GM21723 (cell line): ENCODE data around the gene LIPK.

Experiments
- ATAC-seq: cut with Tn5 transposase; IDR thresholded peaks from one replicate; pipeline ENCODE4 v1.9.1; 2021; ENCODE audit warnings: mild to moderate bottlenecking, moderate library complexity; ENCODE audit not compliant: unreplicated experiment

The LIPK gene

DNA sequence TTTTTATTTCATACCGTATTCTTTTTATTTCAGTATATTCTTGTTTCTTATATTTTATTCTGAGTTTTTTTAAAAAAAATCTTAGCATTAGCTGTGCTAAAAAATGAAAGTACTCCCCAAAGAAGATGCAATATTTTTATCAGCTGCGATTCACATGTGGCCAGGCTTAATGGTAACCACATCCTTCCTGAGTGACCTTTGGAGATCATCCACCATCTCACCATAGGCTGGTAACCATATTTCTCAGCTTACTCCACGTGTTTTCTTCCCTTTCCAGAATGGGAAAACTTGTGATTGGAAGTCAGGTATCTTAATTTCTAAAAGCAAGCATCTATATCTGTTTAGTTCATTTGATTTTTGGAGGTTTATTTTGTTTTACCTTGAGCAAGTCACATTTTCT is 77.7 kb downstream of the LIPK start:
- no peak for ATAC-seq

DNA sequence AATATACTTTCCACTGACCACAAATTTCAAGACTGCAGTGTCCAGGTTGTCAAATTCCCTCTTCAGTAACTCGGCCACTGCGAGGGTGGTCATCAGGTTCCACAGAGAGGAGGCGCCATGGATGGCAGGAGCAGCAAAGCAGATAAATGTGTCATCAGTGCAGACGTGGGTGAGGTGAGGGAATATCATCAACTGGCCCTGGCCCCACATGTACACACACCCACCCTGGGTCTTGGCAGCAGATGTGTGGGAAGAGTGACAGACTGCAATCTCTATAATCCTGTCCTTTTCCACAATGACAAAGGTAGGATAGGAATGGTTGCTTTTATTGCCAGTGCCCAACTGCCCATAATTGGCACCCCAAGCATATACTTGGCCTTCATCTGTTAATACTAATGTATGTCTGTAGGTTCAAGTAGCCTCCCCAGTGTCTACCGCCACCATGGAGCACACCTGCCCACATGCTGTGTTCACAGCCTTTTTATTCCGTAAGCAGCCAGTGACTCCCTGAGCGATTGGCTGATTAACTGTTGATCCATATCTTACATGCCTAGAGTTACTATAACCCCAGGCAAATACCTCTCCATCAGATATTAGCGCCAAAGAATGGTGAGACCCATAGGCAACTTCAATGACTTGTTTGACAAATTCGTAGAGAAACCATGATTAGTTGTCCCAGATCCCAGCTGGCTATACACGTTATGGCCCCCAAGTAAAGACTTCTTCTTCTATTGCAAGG is 80.2 kb downstream of the LIPK start:
- ATAC-seq: no peak

DNA sequence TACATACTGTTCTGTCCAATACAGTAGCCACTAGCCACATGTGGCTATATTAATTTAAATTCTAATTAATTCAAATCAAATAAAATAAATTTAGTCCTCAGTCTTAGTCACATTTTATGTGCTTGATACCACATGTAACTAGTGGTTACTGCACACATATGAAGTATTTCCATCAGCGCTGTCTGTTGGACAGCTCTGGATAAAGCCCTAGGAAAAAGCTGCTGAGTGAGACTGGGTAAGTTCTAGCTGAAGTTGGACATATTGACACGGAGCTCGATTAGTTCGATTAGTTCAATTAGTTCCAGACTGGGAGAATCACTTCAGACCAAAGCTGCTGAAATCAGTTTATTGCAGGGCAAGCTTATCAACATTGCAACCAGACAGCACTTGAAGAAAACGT is 81.4 kb downstream of the LIPK start:
- no peak for ATAC-seq

DNA sequence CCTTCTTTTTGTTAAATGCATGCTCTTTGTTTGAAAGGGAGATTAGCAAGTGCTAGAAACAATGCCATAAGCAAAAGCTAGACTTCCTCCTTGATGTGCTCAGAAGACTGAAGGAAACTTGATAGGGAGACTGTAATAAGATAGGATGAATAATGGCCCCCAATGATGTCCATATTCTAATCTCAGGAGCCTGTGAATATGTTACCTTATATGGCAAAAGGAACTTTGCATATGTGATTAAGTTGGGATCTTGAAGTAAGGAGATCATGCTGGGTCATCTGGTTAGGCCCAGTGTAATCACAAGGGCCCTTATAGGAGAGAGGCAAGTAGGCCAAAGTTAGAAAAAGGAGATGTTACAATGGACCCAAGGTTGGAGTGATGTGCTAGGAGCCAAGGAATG is 82.9 kb downstream of the LIPK start:
- ATAC-seq: no peak

DNA sequence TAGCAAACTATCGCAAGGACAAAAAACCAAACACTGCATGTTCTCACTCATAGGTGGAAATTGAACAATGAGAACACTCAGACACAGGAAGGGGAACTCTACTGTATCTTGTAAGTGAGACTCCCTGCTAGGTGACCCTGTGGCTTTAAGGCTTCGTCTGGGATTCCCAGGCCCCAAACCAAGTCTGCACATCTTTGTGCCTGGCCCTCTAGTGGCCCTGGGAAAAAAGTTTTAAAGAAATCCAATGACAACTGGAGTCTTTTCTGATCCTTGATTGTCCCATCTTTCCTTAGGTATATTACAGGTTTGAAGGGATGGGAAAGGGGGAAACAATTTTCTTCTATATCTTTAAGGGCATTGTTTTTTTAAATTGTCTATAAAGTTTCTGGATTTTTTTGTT is 85.9 kb downstream of the LIPK start:
- no peak for ATAC-seq

DNA sequence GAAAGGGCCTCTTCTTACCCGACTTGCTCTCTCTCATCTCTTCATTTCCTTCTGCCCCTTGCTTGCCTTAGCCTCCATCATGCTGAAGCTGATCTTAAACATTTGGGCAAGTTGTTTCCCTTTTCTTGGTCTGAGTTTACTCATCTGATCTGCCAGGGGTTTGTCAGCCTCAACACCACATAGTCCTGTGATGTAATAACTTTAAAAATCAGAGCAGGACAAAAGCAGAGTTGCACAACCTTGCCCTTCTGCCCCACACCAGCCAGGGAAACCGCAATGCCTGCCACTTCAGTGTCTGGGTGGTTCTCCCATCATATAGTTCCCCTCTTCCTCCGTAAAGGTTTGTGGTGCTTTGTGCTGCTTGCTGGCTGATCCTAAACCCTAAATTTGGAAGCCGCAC is 86.6 kb downstream of the LIPK start:
- no peak for ATAC-seq

DNA sequence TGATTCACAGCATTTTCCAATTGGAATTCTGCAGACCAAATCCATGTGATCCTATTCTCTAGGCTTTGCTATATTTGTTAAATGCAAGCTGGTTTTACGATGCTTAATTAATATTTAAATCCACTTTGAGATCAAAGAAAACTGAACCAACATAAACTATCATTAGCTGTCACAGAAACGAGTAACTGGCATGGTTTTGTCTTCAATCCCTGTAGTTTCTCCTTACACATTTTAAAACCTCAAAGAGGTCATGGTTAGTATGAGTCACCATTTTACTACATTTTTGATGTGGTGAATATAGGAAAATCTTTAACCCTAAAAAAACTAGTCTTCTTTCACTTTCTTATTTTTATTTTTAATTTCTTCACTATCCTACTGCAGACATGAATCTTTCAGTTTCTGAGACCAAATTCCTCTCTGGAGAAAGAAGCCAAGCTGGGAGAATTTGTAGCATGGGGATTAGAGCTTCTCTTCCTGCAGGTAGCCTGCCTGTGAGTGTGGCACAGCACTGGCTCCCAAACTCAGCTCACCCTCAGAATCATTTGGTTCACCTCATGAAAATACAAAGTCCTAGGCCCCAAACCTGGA is 87.8 kb downstream of the LIPK start:
- ATAC-seq: peak; percentile 59

DNA sequence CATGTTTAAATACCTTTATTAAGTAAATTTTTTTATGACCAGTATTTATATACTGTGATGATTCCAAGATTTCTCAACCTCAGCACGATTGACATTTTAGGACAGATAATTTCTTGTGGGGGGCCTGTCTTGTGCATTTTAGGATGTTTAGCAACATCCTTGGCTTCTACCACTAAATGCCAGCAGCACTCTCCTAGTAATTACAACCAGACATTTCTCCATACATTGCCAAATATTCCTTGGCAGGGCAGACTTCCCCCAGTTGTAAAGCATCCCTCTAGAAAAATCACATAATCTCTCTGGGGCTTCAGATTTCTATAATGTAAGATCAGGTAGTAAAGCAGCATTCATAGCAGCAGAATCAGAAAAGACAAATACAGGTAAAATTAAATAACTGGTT is 88.7 kb downstream of the LIPK start:
- no peak for ATAC-seq

DNA sequence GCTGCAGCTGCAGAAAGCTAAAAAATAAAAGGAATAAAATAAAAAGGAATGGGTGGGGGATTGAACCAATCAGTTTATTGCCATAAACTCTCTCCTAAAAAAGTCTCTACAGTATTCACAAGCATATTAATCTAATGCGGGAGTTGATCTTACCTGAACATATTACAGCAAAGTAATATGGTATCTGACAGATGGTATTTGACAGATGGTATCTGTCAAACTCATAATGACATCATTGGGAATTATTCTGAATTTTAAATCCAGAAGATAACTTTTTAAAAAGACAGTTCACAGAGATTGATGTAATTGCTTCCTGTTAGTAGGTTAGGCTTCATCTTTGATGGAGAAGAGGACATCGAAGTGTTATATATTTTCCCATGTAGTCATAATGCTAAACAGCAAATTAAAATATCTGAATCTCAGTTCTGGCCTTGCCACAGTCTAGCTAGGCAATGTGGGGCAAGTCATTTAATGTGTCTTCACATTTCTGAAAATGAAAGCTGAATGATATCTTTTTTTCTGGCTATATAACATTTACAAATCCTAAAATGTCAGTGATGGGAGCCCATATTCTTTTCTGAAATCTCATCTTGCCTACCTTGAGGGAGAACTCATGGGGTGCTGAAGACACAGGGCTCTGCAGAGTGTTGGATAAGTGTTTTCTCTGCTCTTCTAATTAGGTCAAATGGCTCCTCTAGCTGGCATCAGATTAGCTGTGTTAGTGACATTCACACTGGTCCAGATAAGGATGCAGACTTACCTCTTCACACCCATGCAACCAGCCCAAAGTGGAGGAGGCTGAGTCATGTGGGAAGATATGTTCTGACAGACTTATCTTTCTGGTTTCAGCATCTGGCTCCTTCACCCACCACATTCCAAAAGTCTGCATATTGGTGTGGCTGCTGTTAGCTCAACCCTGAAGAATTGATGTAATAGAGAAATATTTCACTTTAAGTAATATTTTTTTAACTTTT is 94.4 kb downstream of the LIPK start:
- ATAC-seq: no peak
